Colonic mucosa (tissue), 4 donors: ENCODE data around the gene TBCD. TPM values are rescaled to one million over a fixed set of nuclear protein-coding genes. Genes with fewer than 3 reads are reported as not detected.

Source experiments
- DNase-seq: peaks from one replicate; pipeline ENCODE4 v3.0.0-alpha.2; 2020
- H3K27ac ChIP-seq: fragments of 200-600 bp; one replicate; pipeline ENCODE4 v1.8.0; 2021
- H3K27me3 ChIP-seq: fragments of 200-600 bp; one replicate; pipeline ENCODE4 v1.8.0; 2021
- H3K36me3 ChIP-seq: fragments of 200-600 bp; one replicate; pipeline ENCODE4 v1.8.0; 2021
- H3K4me1 ChIP-seq: fragments of 200-600 bp; one replicate; pipeline ENCODE4 v1.8.0; 2021; ENCODE audit warnings: mild to moderate bottlenecking
- H3K4me3 ChIP-seq: fragments of 200-600 bp; one replicate; pipeline ENCODE4 v1.8.0; 2021
- H3K9ac ChIP-seq, 2 donors: one replicate each; pipeline ENCODE4 v1.7.0; 2013; ENCODE audit warnings: control low read depth in 2 of 2, low read depth in 2 of 2, low read length in 2 of 2
- H3K9me3 ChIP-seq: fragments of 200-600 bp; one replicate; pipeline ENCODE4 v1.8.0; 2021
- intact Hi-C: fragments of 100-400 bp; cut with DNase I; formaldehyde crosslinking; loops from one replicate; pipeline ENCODE4 v1.14.1; 2022
- total RNA-seq, 2 donors: library from RNA; stranded (reverse); fragmentation: NEBNext Ultra II Directional in 1 of 2; extraction: Animal tissue kit (Norgen Biotek cat#: 25700) in 1 of 2; gene quantifications; one replicate each; pipeline ENCODE4 v1.2.1, GENCODE V29; 2021
- TF ChIP-seq, protein P1 (sequence below): fragments of 200-600 bp; IDR thresholded peaks from one replicate; pipeline ENCODE4 v1.8.0; 2022; ENCODE audit warnings: antibody characterized with exemption, mild to moderate bottlenecking
- donor health status: healthy.
- donor health status: DM: no; HTN: no; CAD: no.
- donor health status: DM: no; HTN: no; CAD: no.

Gene TBCD
- total RNA-seq, 2 donors from 2014 or later = 49.2 to 101 TPM

DNA sequence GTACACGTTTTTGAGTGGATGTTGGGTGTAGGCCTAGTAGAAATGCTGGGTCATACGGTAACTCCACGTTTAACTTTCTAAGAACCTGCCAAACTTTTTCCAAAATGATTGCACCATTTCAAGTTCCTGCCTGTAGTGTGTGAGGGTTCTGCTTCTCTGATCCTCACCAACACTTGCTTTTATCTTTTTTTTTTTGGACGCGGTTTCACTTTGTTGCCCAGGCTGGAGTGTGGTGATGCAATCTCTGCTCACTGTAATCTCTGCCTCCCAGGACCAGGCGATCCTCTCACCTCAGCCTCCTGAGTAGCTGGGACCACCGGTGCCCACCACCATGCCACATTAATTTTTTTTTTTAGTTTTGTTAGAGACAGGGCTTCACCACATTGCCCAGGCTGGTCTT lies 64.5 kb downstream of the TBCD start:
- DNase-seq = no peak
- H3K36me3 ChIP-seq = no peaks in the 10 kb centered on the region

DNA sequence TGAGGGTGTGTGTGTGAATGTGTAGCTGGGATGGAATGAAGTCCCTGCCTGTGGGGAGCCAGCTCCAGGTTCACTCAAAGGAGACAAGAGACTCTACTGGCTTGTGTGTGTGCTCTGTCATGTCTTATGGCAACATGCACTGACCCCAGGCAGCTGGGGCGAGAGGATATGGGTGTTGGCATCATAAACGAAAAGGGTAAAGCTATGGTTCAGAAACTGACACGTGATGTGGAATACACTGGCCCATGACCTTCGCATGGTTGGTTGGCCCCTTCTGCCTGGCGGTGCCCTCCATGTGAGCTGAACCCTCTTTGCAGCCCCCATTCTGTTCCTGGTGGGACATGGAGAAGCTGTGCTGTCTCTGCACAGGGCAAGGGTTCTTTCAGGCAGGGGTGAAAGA lies 66.1 kb downstream of the TBCD start:
- H3K9me3 ChIP-seq = no peaks in the 10 kb centered on the region
- H3K36me3 ChIP-seq = no peaks in the 10 kb centered on the region

More for the DNA sequence above, 64.5 kb downstream of the TBCD start:
- intact Hi-C loops = no loop called here
- no peaks in the 10 kb centered on the region for H3K9me3 ChIP-seq
- H3K9ac ChIP-seq = no peak overlapping the region
- peaks cover 11% of the 10 kb centered on the region for H3K4me1 ChIP-seq
- H3K27me3 ChIP-seq = no peaks in the 10 kb centered on the region
- H3K27ac ChIP-seq = no peak overlapping the region
- no peak overlapping the region for H3K4me3 ChIP-seq
- TF ChIP-seq, protein P1, sequence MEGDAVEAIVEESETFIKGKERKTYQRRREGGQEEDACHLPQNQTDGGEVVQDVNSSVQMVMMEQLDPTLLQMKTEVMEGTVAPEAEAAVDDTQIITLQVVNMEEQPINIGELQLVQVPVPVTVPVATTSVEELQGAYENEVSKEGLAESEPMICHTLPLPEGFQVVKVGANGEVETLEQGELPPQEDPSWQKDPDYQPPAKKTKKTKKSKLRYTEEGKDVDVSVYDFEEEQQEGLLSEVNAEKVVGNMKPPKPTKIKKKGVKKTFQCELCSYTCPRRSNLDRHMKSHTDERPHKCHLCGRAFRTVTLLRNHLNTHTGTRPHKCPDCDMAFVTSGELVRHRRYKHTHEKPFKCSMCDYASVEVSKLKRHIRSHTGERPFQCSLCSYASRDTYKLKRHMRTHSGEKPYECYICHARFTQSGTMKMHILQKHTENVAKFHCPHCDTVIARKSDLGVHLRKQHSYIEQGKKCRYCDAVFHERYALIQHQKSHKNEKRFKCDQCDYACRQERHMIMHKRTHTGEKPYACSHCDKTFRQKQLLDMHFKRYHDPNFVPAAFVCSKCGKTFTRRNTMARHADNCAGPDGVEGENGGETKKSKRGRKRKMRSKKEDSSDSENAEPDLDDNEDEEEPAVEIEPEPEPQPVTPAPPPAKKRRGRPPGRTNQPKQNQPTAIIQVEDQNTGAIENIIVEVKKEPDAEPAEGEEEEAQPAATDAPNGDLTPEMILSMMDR = no peak

DNA sequence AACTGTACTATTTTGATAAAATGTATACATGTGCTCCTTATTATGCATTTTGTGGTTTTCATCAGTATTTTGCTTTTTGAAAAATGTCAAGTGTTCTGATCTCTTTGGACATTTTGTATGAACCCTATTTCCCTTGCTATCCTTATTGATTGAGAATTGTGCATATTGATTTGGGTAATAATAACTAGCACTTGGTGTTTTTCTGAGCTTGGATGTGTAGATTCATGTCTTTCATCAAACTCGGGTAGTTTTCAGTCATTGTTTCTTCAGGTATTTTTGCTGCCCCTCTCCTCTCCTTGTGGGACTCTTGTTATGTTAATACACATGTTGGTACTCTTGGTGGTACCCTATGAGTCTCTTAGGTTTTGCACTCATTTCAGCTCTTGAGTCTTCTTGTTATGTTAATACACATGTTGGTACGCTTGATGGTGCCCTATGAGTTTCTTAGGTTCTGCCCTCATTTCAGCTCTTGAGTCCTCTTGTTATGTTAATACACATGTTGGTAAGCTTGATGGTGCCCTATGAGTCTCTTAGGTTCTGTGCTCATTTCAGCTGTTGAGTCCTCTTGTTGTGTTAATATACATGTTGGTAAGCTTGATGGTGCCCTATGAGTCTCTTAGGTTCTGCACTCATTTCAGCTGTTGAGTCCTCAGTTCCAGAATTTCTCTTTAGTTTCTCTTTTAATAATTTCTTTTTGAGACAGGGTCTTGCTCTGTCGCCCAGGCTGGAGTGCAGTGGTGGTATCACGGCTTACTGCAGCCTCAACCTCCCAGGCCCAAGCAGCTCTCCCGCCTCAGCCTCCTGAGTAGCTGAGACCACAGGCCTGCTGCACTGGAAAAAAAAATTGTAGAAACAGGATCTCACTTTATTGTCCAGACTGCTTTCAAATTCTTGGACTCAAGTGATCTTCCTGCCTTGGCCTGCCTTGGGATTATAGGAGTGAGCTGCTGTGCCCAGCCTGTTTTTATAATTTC lies 68.7 kb downstream of the TBCD start:
- Histone ChIP-seq H3K9me3 (no peaks in the 10 kb centered on the region), H3K36me3 (no peaks in the 10 kb centered on the region), H3K4me1 (peaks cover under 1% of the 10 kb centered on the region), H3K4me3 (no peak overlapping the region), H3K9ac (no peak overlapping the region), H3K27me3 (no peaks in the 10 kb centered on the region), H3K27ac (no peak overlapping the region)
- intact Hi-C loops = no loop called here
- TF ChIP-seq, protein P1 = no peak
- no peak for DNase-seq

More for the DNA sequence above, 66.1 kb downstream of the TBCD start:
- Histone ChIP-seq H3K27ac (no peak overlapping the region), H3K4me1 (peaks cover 11% of the 10 kb centered on the region), H3K27me3 (no peaks in the 10 kb centered on the region), H3K4me3 (no peak overlapping the region), H3K9ac (no peak overlapping the region)
- TF ChIP-seq, protein P1 = no peak
- no peak for DNase-seq
- intact Hi-C loops = no loop called here

DNA sequence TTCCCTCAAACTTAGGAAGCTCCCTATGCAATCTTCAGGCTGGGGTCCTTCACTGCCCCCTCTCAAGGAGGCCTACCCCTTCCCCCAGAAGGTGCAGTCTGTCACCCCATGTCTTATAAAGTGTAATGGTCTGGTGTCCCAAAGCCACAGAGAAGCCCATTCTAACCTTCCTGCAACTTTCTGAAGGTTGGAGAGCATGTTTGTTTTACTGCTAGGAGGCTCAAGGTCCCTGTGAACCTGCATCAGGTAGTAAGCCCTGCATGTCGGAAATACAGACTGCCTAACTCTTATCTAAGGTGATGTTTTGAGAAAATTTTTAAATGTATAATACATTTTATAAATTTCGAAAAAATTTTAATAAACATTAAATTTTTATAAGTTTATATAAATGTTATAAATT lies 69.7 kb downstream of the TBCD start:
- TF ChIP-seq, protein P1 = no peak
- H3K36me3 ChIP-seq = no peaks in the 10 kb centered on the region
- no peaks in the 10 kb centered on the region for H3K4me1 ChIP-seq
- intact Hi-C loops = no loop called here
- H3K9me3 ChIP-seq = no peaks in the 10 kb centered on the region
- no peak for DNase-seq
- no peak overlapping the region for H3K4me3 ChIP-seq
- no peak overlapping the region for H3K27ac ChIP-seq
- no peaks in the 10 kb centered on the region for H3K27me3 ChIP-seq
- H3K9ac ChIP-seq = no peak overlapping the region

DNA sequence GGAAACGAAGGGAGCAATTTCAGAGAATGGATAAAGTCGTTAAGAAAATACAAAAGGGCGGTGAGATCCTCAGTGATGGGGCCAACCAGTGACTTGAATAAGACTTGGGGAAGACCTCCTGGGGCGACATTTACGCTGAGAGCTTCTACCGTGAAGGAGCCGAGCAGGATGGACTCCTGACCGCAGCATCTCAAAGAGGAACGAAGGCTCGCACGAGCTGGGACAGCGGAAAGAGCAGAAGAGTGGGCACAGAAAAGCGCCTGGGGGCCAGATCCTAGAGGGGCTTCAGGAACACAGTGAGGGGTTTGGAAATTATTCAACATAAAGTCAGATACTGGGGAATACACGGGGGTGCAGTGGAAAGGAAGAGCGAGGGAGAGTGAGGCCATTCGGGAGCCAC lies 70.4 kb downstream of the TBCD start:
- intact Hi-C loops = no loop called here

More for the DNA sequence above, 70.4 kb downstream of the TBCD start:
- no peak overlapping the region for H3K9ac ChIP-seq
- H3K27me3 ChIP-seq = no peaks in the 10 kb centered on the region
- no peaks in the 10 kb centered on the region for H3K9me3 ChIP-seq
- no peak overlapping the region for H3K27ac ChIP-seq
- no peak overlapping the region for H3K4me3 ChIP-seq
- no peaks in the 10 kb centered on the region for H3K4me1 ChIP-seq
- no peak for DNase-seq
- TF ChIP-seq, protein P1 = no peak
- no peaks in the 10 kb centered on the region for H3K36me3 ChIP-seq
